Effector memory CD4-positive, alpha-beta T cell (primary cell): Measurements from ENCODE around the gene ADH4.

Experiments used
- DNase-seq, 3 donors: peaks; one replicate each; pipeline ENCODE4 v3.0.0-alpha.2; 2020
- H3K27ac ChIP-seq: 2 replicates; pipeline ENCODE4 v1.7.0; 2013; ENCODE audit warnings: mild to moderate bottlenecking, low read length, moderate library complexity; ENCODE audit not compliant: insufficient read depth, poor library complexity, severe bottlenecking
- H3K27me3 ChIP-seq: replicated peaks from 2 replicates; pipeline ENCODE4 v1.7.0; 2013; ENCODE audit warnings: mild to moderate bottlenecking, low read length; ENCODE audit not compliant: insufficient read depth, control insufficient read depth, poor library complexity, severe bottlenecking
- H3K36me3 ChIP-seq: 2 replicates; pipeline ENCODE4 v1.7.0; 2013; ENCODE audit warnings: mild to moderate bottlenecking, low read length, moderate library complexity; ENCODE audit not compliant: control insufficient read depth, insufficient read depth
- H3K4me1 ChIP-seq: 2 replicates; pipeline ENCODE4 v1.7.0; 2013; ENCODE audit warnings: low read length, mild to moderate bottlenecking; ENCODE audit not compliant: control insufficient read depth, insufficient read depth, poor library complexity, severe bottlenecking
- H3K4me3 ChIP-seq: 2 replicates; pipeline ENCODE4 v1.7.0; 2013; ENCODE audit warnings: low read length, low read depth, mild to moderate bottlenecking; ENCODE audit not compliant: insufficient read depth, poor library complexity, severe bottlenecking
- H3K9me3 ChIP-seq: 2 replicates; pipeline ENCODE4 v1.7.0; 2013; ENCODE audit warnings: mild to moderate bottlenecking, low read length, moderate library complexity; ENCODE audit not compliant: control insufficient read depth

ADH4 gene

GRCh38 chr4:99161373-99162099, 17.4 kb upstream of the ADH4 start:
- no peak for DNase-seq
- no peaks in the 10 kb centered on the region for H3K4me1 ChIP-seq
- H3K9me3 ChIP-seq = no peaks in the 10 kb centered on the region
- H3K36me3 ChIP-seq = no peaks in the 10 kb centered on the region
- H3K27me3 ChIP-seq = no peaks in the 10 kb centered on the region
- H3K4me3 ChIP-seq = no peak overlapping the region
- H3K27ac ChIP-seq = no peak overlapping the region

GRCh38 chr4:99159699-99160098, 15.6 kb upstream of the ADH4 start:
- Histone ChIP-seq H3K27ac (no peak overlapping the region), H3K9me3 (no peaks in the 10 kb centered on the region), H3K4me1 (no peaks in the 10 kb centered on the region), H3K27me3 (no peaks in the 10 kb centered on the region), H3K36me3 (no peaks in the 10 kb centered on the region), H3K4me3 (no peak overlapping the region)
- no peak for DNase-seq

GRCh38 chr4:99157478-99157935, 13.4 kb upstream of the ADH4 start:
- H3K4me3 ChIP-seq = no peak overlapping the region
- H3K27me3 ChIP-seq = no peaks in the 10 kb centered on the region
- H3K4me1 ChIP-seq = no peaks in the 10 kb centered on the region
- H3K27ac ChIP-seq = no peak overlapping the region
- no peaks in the 10 kb centered on the region for H3K36me3 ChIP-seq
- no peaks in the 10 kb centered on the region for H3K9me3 ChIP-seq
- DNase-seq = no peak

- Histone ChIP-seq H3K27me3 (no peaks in the 10 kb centered on the region), H3K4me1 (no peaks in the 10 kb centered on the region), H3K9me3 (no peaks in the 10 kb centered on the region), H3K4me3 (no peak overlapping the region), H3K27ac (no peak overlapping the region), H3K36me3 (no peaks in the 10 kb centered on the region)
- DNase-seq = no peak
Measured at GRCh38 chr4:99156992-99157391, 12.9 kb upstream of the ADH4 start.

- H3K4me3 ChIP-seq = no peak overlapping the region
- no peak for DNase-seq
- no peaks in the 10 kb centered on the region for H3K9me3 ChIP-seq
- H3K36me3 ChIP-seq = no peaks in the 10 kb centered on the region
- no peaks in the 10 kb centered on the region for H3K4me1 ChIP-seq
- no peaks in the 10 kb centered on the region for H3K27me3 ChIP-seq
- H3K27ac ChIP-seq = no peak overlapping the region
Measured at GRCh38 chr4:99154658-99155342, 10.7 kb upstream of the ADH4 start.

- Histone ChIP-seq H3K36me3 (no peaks in the 10 kb centered on the region), H3K9me3 (no peaks in the 10 kb centered on the region), H3K27me3 (no peaks in the 10 kb centered on the region), H3K27ac (no peak overlapping the region), H3K4me1 (no peaks in the 10 kb centered on the region), H3K4me3 (no peak overlapping the region)
- DNase-seq = no peak
Measured at GRCh38 chr4:99151995-99152394, 7.9 kb upstream of the ADH4 start.

- Histone ChIP-seq H3K36me3 (no peaks in the 10 kb centered on the region), H3K27me3 (no peaks in the 10 kb centered on the region), H3K4me3 (no peak overlapping the region), H3K9me3 (no peaks in the 10 kb centered on the region), H3K27ac (no peak overlapping the region), H3K4me1 (no peaks in the 10 kb centered on the region)
- DNase-seq = no peak
Measured at GRCh38 chr4:99151452-99151851, 7.4 kb upstream of the ADH4 start.

GRCh38 chr4:99149426-99150019, 5.4 kb upstream of the ADH4 start:
- Histone ChIP-seq H3K4me3 (no peak overlapping the region), H3K36me3 (no peaks in the 10 kb centered on the region), H3K4me1 (no peaks in the 10 kb centered on the region), H3K27me3 (no peaks in the 10 kb centered on the region), H3K27ac (no peak overlapping the region), H3K9me3 (no peaks in the 10 kb centered on the region)
- DNase-seq = no peak

GRCh38 chr4:99148550-99148949, 4.5 kb upstream of the ADH4 start:
- H3K4me1 ChIP-seq = no peaks in the 10 kb centered on the region
- no peak for DNase-seq
- no peak overlapping the region for H3K27ac ChIP-seq
- H3K36me3 ChIP-seq = no peaks in the 10 kb centered on the region
- no peaks in the 10 kb centered on the region for H3K27me3 ChIP-seq
- no peak overlapping the region for H3K4me3 ChIP-seq
- H3K9me3 ChIP-seq = no peaks in the 10 kb centered on the region

GRCh38 chr4:99144587-99144986, 490 bp upstream of the ADH4 start:
- H3K4me1 ChIP-seq = no peaks in the 10 kb centered on the region
- H3K9me3 ChIP-seq = no peaks in the 10 kb centered on the region
- H3K4me3 ChIP-seq = no peak overlapping the region
- no peaks in the 10 kb centered on the region for H3K36me3 ChIP-seq
- H3K27ac ChIP-seq = no peak overlapping the region
- no peak for DNase-seq
- H3K27me3 ChIP-seq = no peaks in the 10 kb centered on the region
